ENCODE results near the gene KCNC2.

GRCh38 chr12:75177997-75178396 is 31.6 kb downstream of the KCNC2 start:
- TF ChIP-seq FOXP2 (optimal IDR thresholded peaks at IDR 0.05; ENCODE audit: borderline replicate concordance, extremely low read depth, extremely low read length, insufficient read depth) (no peak), TAF1 (IDR thresholded peaks at IDR 0.05; ENCODE audit: borderline replicate concordance, insufficient read depth, low read length) (no peak)
- TF ChIP-seq, protein P1, sequence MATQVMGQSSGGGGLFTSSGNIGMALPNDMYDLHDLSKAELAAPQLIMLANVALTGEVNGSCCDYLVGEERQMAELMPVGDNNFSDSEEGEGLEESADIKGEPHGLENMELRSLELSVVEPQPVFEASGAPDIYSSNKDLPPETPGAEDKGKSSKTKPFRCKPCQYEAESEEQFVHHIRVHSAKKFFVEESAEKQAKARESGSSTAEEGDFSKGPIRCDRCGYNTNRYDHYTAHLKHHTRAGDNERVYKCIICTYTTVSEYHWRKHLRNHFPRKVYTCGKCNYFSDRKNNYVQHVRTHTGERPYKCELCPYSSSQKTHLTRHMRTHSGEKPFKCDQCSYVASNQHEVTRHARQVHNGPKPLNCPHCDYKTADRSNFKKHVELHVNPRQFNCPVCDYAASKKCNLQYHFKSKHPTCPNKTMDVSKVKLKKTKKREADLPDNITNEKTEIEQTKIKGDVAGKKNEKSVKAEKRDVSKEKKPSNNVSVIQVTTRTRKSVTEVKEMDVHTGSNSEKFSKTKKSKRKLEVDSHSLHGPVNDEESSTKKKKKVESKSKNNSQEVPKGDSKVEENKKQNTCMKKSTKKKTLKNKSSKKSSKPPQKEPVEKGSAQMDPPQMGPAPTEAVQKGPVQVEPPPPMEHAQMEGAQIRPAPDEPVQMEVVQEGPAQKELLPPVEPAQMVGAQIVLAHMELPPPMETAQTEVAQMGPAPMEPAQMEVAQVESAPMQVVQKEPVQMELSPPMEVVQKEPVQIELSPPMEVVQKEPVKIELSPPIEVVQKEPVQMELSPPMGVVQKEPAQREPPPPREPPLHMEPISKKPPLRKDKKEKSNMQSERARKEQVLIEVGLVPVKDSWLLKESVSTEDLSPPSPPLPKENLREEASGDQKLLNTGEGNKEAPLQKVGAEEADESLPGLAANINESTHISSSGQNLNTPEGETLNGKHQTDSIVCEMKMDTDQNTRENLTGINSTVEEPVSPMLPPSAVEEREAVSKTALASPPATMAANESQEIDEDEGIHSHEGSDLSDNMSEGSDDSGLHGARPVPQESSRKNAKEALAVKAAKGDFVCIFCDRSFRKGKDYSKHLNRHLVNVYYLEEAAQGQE (IDR thresholded peaks at IDR 0.05; ENCODE audit: insufficient read depth in 1 of 2, low read depth in 2 of 2, low read length in 2 of 2), result no peak
